Left ventricle myocardium inferior (tissue), 1 donor: ENCODE results near the gene NCSTN. TPM values are rescaled to one million over a fixed set of nuclear protein-coding genes. Genes with fewer than 3 reads are reported as not detected.

Experiments
- DNase-seq: peaks from one replicate; pipeline ENCODE4 v3.0.0-alpha.2; 2020
- H3K27ac ChIP-seq: fragments of 200-600 bp; replicated peaks from 2 replicates; pipeline ENCODE4 v1.8.0; 2021
- H3K27me3 ChIP-seq: fragments of 200-600 bp; 2 replicates; pipeline ENCODE4 v1.8.0; 2021; ENCODE audit warnings: low read depth
- H3K36me3 ChIP-seq: fragments of 200-600 bp; 2 replicates; pipeline ENCODE4 v1.8.0; 2021
- H3K4me1 ChIP-seq: fragments of 200-600 bp; 2 replicates; pipeline ENCODE4 v1.8.0; 2021
- H3K4me3 ChIP-seq: fragments of 200-600 bp; 2 replicates; pipeline ENCODE4 v1.8.0; 2021; ENCODE audit warnings: mild to moderate bottlenecking, moderate library complexity
- H3K9me3 ChIP-seq: fragments of 200-600 bp; replicated peaks from 2 replicates; pipeline ENCODE4 v1.8.0; 2021
- CTCF ChIP-seq: fragments of 200-600 bp; IDR thresholded peaks from 2 replicates; pipeline ENCODE4 v1.8.0; 2021; ENCODE audit warnings: antibody characterized with exemption, mild to moderate bottlenecking, borderline replicate concordance
- intact Hi-C: fragments of 100-400 bp; cut with micrococcal nuclease; formaldehyde crosslinking; loops from one replicate; pipeline ENCODE4 v1.11.0; 2022
- long read RNA-seq: library from polyadenylated mRNA; unstranded; transcript quantifications from one replicate; pipeline ENCODE4 v2.0.0, GENCODE V29; 2021
- total RNA-seq: library from RNA; stranded (reverse); fragmentation: NEBNext Ultra II Directional; extraction: Animal tissue kit (Norgen Biotek cat#: 25700); gene quantifications from one replicate; pipeline ENCODE4 v1.2.1, GENCODE V29; 2021
- donor health status: DM: no; HTN: yes; CAD: no; lungs with severe emphysema.

NCSTN gene
- total RNA-seq, result 53.6 TPM
- long read RNA-seq, transcript NCSTN-201 (17 exons, 2,936 nt), result major isoform, 65 of 92 reads
- long read RNA-seq, partial matches to known transcripts, result 13 of 92 reads
- long read RNA-seq, other reads (novel, unspliced or antisense), result 14 of 92 reads

- peak; percentile 91 for DNase-seq
- peaks cover 71% of the 10 kb centered on the region for H3K4me1 ChIP-seq
- H3K4me3 ChIP-seq, result peak within 1 kb of the TSS; percentile 96
- TF ChIP-seq CTCF, result peak; percentile 12
- peaks cover 46% of the 10 kb centered on the region for H3K36me3 ChIP-seq
- no peaks in the 10 kb centered on the region for H3K27me3 ChIP-seq
- H3K27ac ChIP-seq, result peak within 1 kb of the TSS; percentile 91
- no peaks in the 10 kb centered on the region for H3K9me3 ChIP-seq
- intact Hi-C loops, result no loop called here
Measured at GRCh38 chr1:160342953-160343869, at the start of gene NCSTN, which contains the start of gene COPA. TSS of gene NCSTN (plus strand) at chr1:160343383. CDS start at chr1:160343397, 14 bp downstream. TSS of gene COPA (minus strand) at chr1:160343250. CDS start at chr1:160343170, 80 bp downstream.

DNA sequence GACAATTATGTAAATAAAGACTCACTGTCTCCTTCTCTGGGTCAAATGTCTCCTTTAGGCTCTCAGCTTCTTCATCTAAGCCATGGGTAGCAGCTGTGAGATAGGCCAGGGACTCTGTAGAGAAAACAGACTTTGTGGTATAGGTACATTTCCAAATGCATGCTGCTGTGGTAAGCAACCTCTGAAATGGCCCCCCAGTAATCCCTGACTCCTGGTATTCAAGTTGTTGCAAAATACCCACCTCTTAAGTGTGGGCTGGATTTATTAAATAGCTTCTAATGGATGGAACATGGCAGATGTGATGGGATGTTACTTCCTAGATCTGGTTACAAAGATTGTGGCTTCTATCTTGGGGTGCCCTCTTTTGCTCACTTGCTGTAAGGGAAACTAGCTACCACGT, 47.1 kb upstream of the NCSTN start:
- no peak for TF ChIP-seq CTCF
- H3K27me3 ChIP-seq, result no peaks in the 10 kb centered on the region
- intact Hi-C loops, result no loop called here
- peaks cover 99% of the 10 kb centered on the region for H3K36me3 ChIP-seq
- DNase-seq, result no peak
- H3K4me3 ChIP-seq, result no peak overlapping the region
- H3K27ac ChIP-seq, result no peak overlapping the region
- no peaks in the 10 kb centered on the region for H3K9me3 ChIP-seq
- peaks cover 5% of the 10 kb centered on the region for H3K4me1 ChIP-seq

DNA sequence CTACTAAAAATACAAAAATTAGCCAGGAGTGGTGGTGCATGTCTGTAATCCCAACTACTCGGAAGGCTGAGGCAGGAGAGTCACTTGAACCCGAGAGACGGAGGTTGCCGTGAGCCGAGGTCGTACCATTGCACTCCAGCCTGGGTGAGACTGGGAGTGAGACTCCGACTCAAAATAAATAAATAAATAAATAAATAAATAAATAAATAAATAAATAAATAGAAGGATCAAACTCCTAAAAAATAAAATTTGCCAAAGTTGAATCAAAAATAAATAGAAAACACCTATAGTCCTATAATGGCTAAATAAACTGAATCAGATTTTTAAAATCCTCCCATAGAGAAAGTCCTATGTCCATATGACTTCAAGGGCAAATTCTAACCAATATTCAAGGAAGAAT, 43.0 kb upstream of the NCSTN start:
- Histone ChIP-seq H3K36me3 (peaks cover 100% of the 10 kb centered on the region), H3K4me1 (no peaks in the 10 kb centered on the region), H3K27me3 (no peaks in the 10 kb centered on the region), H3K9me3 (no peaks in the 10 kb centered on the region), H3K4me3 (no peak overlapping the region), H3K27ac (no peak overlapping the region)
- intact Hi-C loops, result no loop called here
- TF ChIP-seq CTCF, result no peak
- DNase-seq, result no peak

GRCh38 chr1:160307118-160307791, 35.9 kb upstream of the NCSTN start:
- Histone ChIP-seq H3K27ac (peak overlapping the region; percentile 67), H3K4me1 (peaks cover 20% of the 10 kb centered on the region), H3K27me3 (no peaks in the 10 kb centered on the region), H3K36me3 (peaks cover 100% of the 10 kb centered on the region), H3K9me3 (no peaks in the 10 kb centered on the region), H3K4me3 (no peak overlapping the region)
- no peak for TF ChIP-seq CTCF
- DNase-seq, result no peak
- intact Hi-C loops, result no loop called here

- peaks cover 100% of the 10 kb centered on the region for H3K36me3 ChIP-seq
- H3K27me3 ChIP-seq, result no peaks in the 10 kb centered on the region
- H3K9me3 ChIP-seq, result no peaks in the 10 kb centered on the region
- TF ChIP-seq CTCF, result no peak
- peak overlapping the region; percentile 67 for H3K27ac ChIP-seq
- no peak for DNase-seq
- H3K4me1 ChIP-seq, result peaks cover 20% of the 10 kb centered on the region
- intact Hi-C loops, result no loop called here
- no peak overlapping the region for H3K4me3 ChIP-seq
Measured at GRCh38 chr1:160308451-160309184, 34.6 kb upstream of the NCSTN start.
